Measurements from ENCODE around the gene TNIK. TPM values are rescaled to one million over a fixed set of nuclear protein-coding genes. Genes with fewer than 3 reads are reported as not detected.

Gene TNIK
- total RNA-seq = 0.78 and 2.4 TPM in 2 replicates

DNA sequence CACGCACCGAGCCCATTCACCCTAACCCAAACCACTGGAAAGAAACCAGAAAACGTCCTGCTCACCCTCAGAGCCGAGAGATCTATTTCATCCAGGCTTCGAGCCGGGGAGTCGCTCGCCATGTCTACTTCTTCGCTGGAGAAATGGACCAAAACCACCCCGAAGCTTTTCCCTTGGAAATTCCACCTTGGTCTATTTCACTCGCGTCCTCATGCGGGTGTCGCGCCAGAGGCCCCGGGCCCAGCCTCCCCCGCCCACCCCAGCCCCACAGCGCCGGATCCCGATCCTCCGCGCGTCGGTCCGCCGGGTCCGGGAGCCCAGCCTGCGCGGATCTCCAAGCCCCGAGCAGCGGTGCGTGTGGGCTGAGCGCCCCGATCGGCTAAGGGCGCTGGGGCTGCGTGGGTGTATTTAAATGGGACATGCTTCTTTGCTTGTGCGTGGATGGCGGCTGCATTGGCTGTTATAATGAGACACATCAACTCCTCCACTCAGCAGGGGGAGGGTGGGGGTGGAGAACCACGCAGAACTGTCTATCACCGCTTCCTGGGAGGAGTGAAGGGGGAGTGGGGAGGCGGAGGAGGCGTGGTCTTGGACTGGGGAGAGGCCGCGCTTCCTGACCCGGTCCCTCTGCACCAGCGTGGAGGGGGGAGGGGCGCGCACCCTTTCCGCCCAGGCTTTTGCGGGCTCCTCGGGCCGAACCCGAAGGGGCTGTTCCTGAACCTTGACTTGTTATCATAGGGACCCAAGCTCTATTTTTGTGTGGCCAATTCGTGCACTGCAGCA lies at the start of gene TNIK:
TSS of gene TNIK (minus strand) at position 464 of the 783 bp plus-strand sequence. CDS start at position 122, 342 bp downstream.

GRCh38 chr3:171026597-171027293 lies 433.5 kb downstream of the TNIK start, which contains the start of gene SLC2A2:
TSS of gene SLC2A2 (minus strand) at chr3:171026720. CDS start at chr3:171026670, 50 bp downstream.

All from airway epithelial cell (primary cell).